ENCODE measurements around the gene CACNA1E.
"Not testable (repeated sequence)": the region's sequence is repeated elsewhere in the genome, so short reads cannot be mapped to it uniquely, and the experiment has no call there.

Gene CACNA1E

GRCh38 chr1:181518152-181518551 lies 34.8 kb downstream of the CACNA1E start:
- no peak for DNase-seq

- no peak for DNase-seq
Observed at GRCh38 chr1:181522864-181523263, 39.5 kb downstream of the CACNA1E start.

- DNase-seq = no peak
Observed at GRCh38 chr1:181525104-181525721, 41.9 kb downstream of the CACNA1E start.

GRCh38 chr1:181528241-181528640 lies 44.9 kb downstream of the CACNA1E start:
- not testable (repeated sequence) for DNase-seq

- no peak for DNase-seq
Observed at GRCh38 chr1:181531441-181531840, 48.1 kb downstream of the CACNA1E start.

GRCh38 chr1:181531951-181532600 lies 48.8 kb downstream of the CACNA1E start:
- no peak for DNase-seq

GRCh38 chr1:181538836-181539235 lies 55.5 kb downstream of the CACNA1E start:
- DNase-seq = no peak

- no peak for DNase-seq
Observed at GRCh38 chr1:181541458-181541857, 58.1 kb downstream of the CACNA1E start.

- no peak for DNase-seq
Observed at GRCh38 chr1:181541947-181542346, 58.6 kb downstream of the CACNA1E start.

GRCh38 chr1:181542406-181542805 lies 59.1 kb downstream of the CACNA1E start:
- peak; percentile 15 for DNase-seq

GRCh38 chr1:181545395-181545794 lies 62.1 kb downstream of the CACNA1E start:
- DNase-seq = no peak

- DNase-seq = no peak
Observed at GRCh38 chr1:181548497-181548896, 65.2 kb downstream of the CACNA1E start.

- no peak for DNase-seq
Observed at GRCh38 chr1:181551249-181551648, 67.9 kb downstream of the CACNA1E start.

- DNase-seq = no peak
Observed at GRCh38 chr1:181551754-181552153, 68.4 kb downstream of the CACNA1E start.

- DNase-seq = no peak
Observed at GRCh38 chr1:181554465-181554864, 71.1 kb downstream of the CACNA1E start.

- DNase-seq = no peak
Observed at GRCh38 chr1:181556631-181557030, 73.3 kb downstream of the CACNA1E start.

GRCh38 chr1:181557313-181557712 lies 74.0 kb downstream of the CACNA1E start:
- no peak for DNase-seq

GRCh38 chr1:181558416-181558815 lies 75.1 kb downstream of the CACNA1E start:
- DNase-seq = no peak

- no peak for DNase-seq
Observed at GRCh38 chr1:181559142-181559541, 75.8 kb downstream of the CACNA1E start.

- no peak for DNase-seq
Observed at GRCh38 chr1:181562395-181562794, 79.1 kb downstream of the CACNA1E start.

- no peak for DNase-seq
Observed at GRCh38 chr1:181568736-181569135, 85.4 kb downstream of the CACNA1E start.

GRCh38 chr1:181577475-181577874 lies 94.2 kb downstream of the CACNA1E start:
- no peak for DNase-seq

- no peak for DNase-seq
Observed at GRCh38 chr1:181583598-181583997, 100.3 kb downstream of the CACNA1E start.

GRCh38 chr1:181587870-181588438 lies 104.6 kb downstream of the CACNA1E start:
- DNase-seq = no peak

- no peak for DNase-seq
Observed at GRCh38 chr1:181588631-181589030, 105.3 kb downstream of the CACNA1E start.

Measured in GDM1 (cell line).